Panc1 (cell line): Measurements from ENCODE around the gene ZNF804B. TPM values are rescaled to one million over a fixed set of nuclear protein-coding genes. Genes with fewer than 3 reads are reported as not detected.

Experiments
- ATAC-seq: fragments of 200-7000 bp; cut with Tn5 transposase; 2 replicates; pipeline ENCODE4 v1.9.1; 2020; ENCODE audit warnings: mild to moderate bottlenecking, moderate library complexity
- BruUV-seq: library from RNA; stranded (reverse); fragments of 400-500 nt; replicated peaks from 2 replicates; lab custom pipeline; 2021; lab: Mats Ljungman, UMichigan
- CTCF ChIA-PET: fragments of 300-600 bp; sonication (Branson Sonifier 250); formaldehyde crosslinking; loops from one replicate; lab custom pipeline; 2022; ENCODE audit warnings: antibody characterized with exemption; lab: Charles Lee
- POLR2A ChIA-PET: fragments of 300-600 bp; sonication (Branson Sonifier 250); formaldehyde crosslinking; loops from one replicate; lab custom pipeline; 2022; ENCODE audit warnings: antibody characterized with exemption; lab: Charles Lee
- DNase-seq: peaks from one replicate; pipeline ENCODE4 v3.0.0-alpha.2; 2010; ENCODE audit warnings: low read depth, low spot score
- H3K27ac ChIP-seq: 2 replicates; pipeline ENCODE4 v1.5.1; 2011; ENCODE audit warnings: mild to moderate bottlenecking, low read length, inconsistent platforms
- H3K27me3 ChIP-seq: fragments of 200-500 bp; sonication (Bioruptor generic); 2 replicates; pipeline ENCODE4 v1.6.0; 2014; ENCODE audit warnings: low read length, inconsistent platforms; ENCODE audit not compliant: control insufficient read depth, insufficient read depth
- H3K36me3 ChIP-seq: fragments of 200-500 bp; sonication (Bioruptor generic); 2 replicates; pipeline ENCODE4 v1.5.1; 2014; ENCODE audit warnings: inconsistent platforms, mild to moderate bottlenecking, low read length, moderate library complexity; ENCODE audit not compliant: control insufficient read depth, insufficient read depth
- H3K4me1 ChIP-seq: 2 replicates; pipeline ENCODE4 v1.5.1; 2011; ENCODE audit warnings: inconsistent platforms, mild to moderate bottlenecking, low read length, moderate library complexity; ENCODE audit not compliant: control insufficient read depth, insufficient read depth
- H3K4me3 ChIP-seq, 2 experiments: 2 replicates each; pipeline ENCODE4 v1.5.1; 2011 to 2012; ENCODE audit warnings: low read depth in 2 of 2, low read length in 2 of 2, mild to moderate bottlenecking in 2 of 2, inconsistent platforms in 1 of 2, moderate library complexity in 1 of 2
- H3K9me3 ChIP-seq: fragments of 200-500 bp; sonication (Bioruptor generic); 2 replicates; pipeline ENCODE4 v1.5.1; 2014; ENCODE audit warnings: low read depth, mild to moderate bottlenecking, inconsistent platforms, low read length, moderate library complexity; ENCODE audit not compliant: control insufficient read depth, insufficient read depth
- CTCF ChIP-seq: fragments of 450-650 bp; IDR thresholded peaks from 2 replicates; pipeline ENCODE4 v1.5.1; 2017; ENCODE audit warnings: mild to moderate bottlenecking
- POLR2AphosphoS5 ChIP-seq: IDR thresholded peaks from 2 replicates; pipeline ENCODE4 v1.6.1; 2012; ENCODE audit warnings: mild to moderate bottlenecking, low read depth, low read length, moderate library complexity
- REST ChIP-seq, 2 experiments: IDR thresholded peaks; 2 replicates each; pipeline ENCODE4 v1.6.1; 2011 to 2012; ENCODE audit warnings: low read depth in 2 of 2, control low read depth in 1 of 2, low read length in 1 of 2, mild to moderate bottlenecking in 1 of 2, moderate library complexity in 1 of 2; ENCODE audit not compliant: insufficient read depth in 1 of 2
- SIN3A ChIP-seq: IDR thresholded peaks from 2 replicates; pipeline ENCODE4 v1.6.1; 2012; ENCODE audit warnings: low read depth, mild to moderate bottlenecking, low read length, moderate library complexity, borderline replicate concordance; ENCODE audit not compliant: insufficient read depth
- TCF7L2 ChIP-seq: IDR thresholded peaks from 2 replicates; pipeline ENCODE4 v1.6.1; 2011; ENCODE audit warnings: mild to moderate bottlenecking, low read depth, low read length, inconsistent platforms
- in situ Hi-C: cut with HindIII; loops from 2 replicates; pipeline ENCODE4 v1.10.0; 2016; ENCODE audit warnings: low sequenced_read_pairs, low pct_unique_long_range_greater_than_20kb
- intact Hi-C: fragments of 100-400 bp; cut with micrococcal nuclease; formaldehyde crosslinking; loops from one replicate; pipeline ENCODE4 v1.10.0; 2022; ENCODE audit not compliant: unreplicated experiment
- total RNA-seq: library from RNA; stranded (reverse); gene quantifications from one replicate; pipeline ENCODE4 v1.2.1, GENCODE V29; 2021; ENCODE audit not compliant: unreplicated experiment

ZNF804B gene
- total RNA-seq, 1 experiment from 2014 or later: not detected

GRCh38 chr7:88845091-88845490, 85.6 kb downstream of the ZNF804B start:
- intact Hi-C loops: no loop called here
- Histone ChIP-seq H3K27ac (no peak overlapping the region), H3K4me3 (no peak overlapping the region), H3K4me1 (no peaks in the 10 kb centered on the region), H3K27me3 (no peaks in the 10 kb centered on the region), H3K36me3 (no peaks in the 10 kb centered on the region), H3K9me3 (no peaks in the 10 kb centered on the region)
- no peak for ATAC-seq
- ChIA-PET POLR2A (no interaction called here), CTCF (no interaction called here)
- TF ChIP-seq SIN3A: no peak
- no peak for TF ChIP-seq CTCF
- no peak for DNase-seq
- BruUV-seq: no TSS peak
- in situ Hi-C loops: no loop called here

- no peaks in the 10 kb centered on the region for H3K4me1 ChIP-seq
- no TSS peak for BruUV-seq
- no peak overlapping the region for H3K27ac ChIP-seq
- in situ Hi-C loops (no loop called here), intact Hi-C loops (no loop called here)
- no peak overlapping the region for H3K4me3 ChIP-seq
- TF ChIP-seq POLR2AphosphoS5: no peak
- no peak for TF ChIP-seq REST (IDR thresholded peaks at IDR 0.05; ENCODE audit: insufficient read depth in 1 of 2, low read depth in 2 of 2, low read length in 1 of 2)
- TF ChIP-seq TCF7L2: no peak
- TF ChIP-seq CTCF: no peak
- no peak for TF ChIP-seq SIN3A
- DNase-seq: no peak
- H3K9me3 ChIP-seq: peaks cover 2% of the 10 kb centered on the region; the same call in 1 of the 2 replicates
- ChIA-PET POLR2A (no interaction called here), CTCF (no interaction called here)
- ATAC-seq: no peak
- no peaks in the 10 kb centered on the region for H3K27me3 ChIP-seq
- H3K36me3 ChIP-seq: no peaks in the 10 kb centered on the region
These were observed 91.7 kb downstream of the ZNF804B start for GRCh38 chr7:88851220-88851619.
